ENCODE data around the gene GIPC1.

Gene GIPC1

GRCh38 chr19:14494411-14494810 is 1.5 kb downstream of the GIPC1 start:
- DNase-seq: no peak

- no peak for DNase-seq
Observed at GRCh38 chr19:14492756-14493337, 3.1 kb downstream of the GIPC1 start.

GRCh38 chr19:14487370-14488125 is 8.4 kb downstream of the GIPC1 start:
- DNase-seq: no peak

GRCh38 chr19:14482172-14482941 is 13.6 kb downstream of the GIPC1 start:
- DNase-seq: no peak

- no peak for DNase-seq
Observed at GRCh38 chr19:14480700-14481079, 15.2 kb downstream of the GIPC1 start.

GRCh38 chr19:14479975-14480699 is 15.8 kb downstream of the GIPC1 start:
- DNase-seq: no peak

- no peak for DNase-seq
Observed at GRCh38 chr19:14479309-14479974, 16.5 kb downstream of the GIPC1 start.

GRCh38 chr19:14478113-14478545 is 17.8 kb downstream of the GIPC1 start:
- no peak for DNase-seq

GRCh38 chr19:14477418-14478112 is 18.4 kb downstream of the GIPC1 start:
- no peak for DNase-seq

GRCh38 chr19:14476673-14477401 is 19.1 kb downstream of the GIPC1 start:
- DNase-seq: no peak

- DNase-seq: no peak
Observed at GRCh38 chr19:14476327-14476672, 19.6 kb downstream of the GIPC1 start.

- no peak for DNase-seq
Observed at GRCh38 chr19:14475251-14476073, 20.5 kb downstream of the GIPC1 start, which contains the start of gene PTGER1. Gene PTGER1 (minus strand): TSS chr19:14475354. CDS start chr19:14474320, 1,034 bp downstream.

GRCh38 chr19:14474827-14475226 is 21.1 kb downstream of the GIPC1 start:
- no peak for DNase-seq

GRCh38 chr19:14473978-14474578 is 21.8 kb downstream of the GIPC1 start:
- no peak for DNase-seq

- DNase-seq: no peak
Observed at GRCh38 chr19:14473073-14473977, 22.6 kb downstream of the GIPC1 start.

GRCh38 chr19:14472202-14472938 is 23.6 kb downstream of the GIPC1 start:
- no peak for DNase-seq

- DNase-seq: no peak
Observed at GRCh38 chr19:14471436-14472187, 24.3 kb downstream of the GIPC1 start.

Data from NCI-H524 treated with DMSO at 0.1 percent for 48 hours (cell line).